ENCODE measurements around the gene ZNF561. TPM values are rescaled to one million over a fixed set of nuclear protein-coding genes. Genes with fewer than 3 reads are reported as not detected.

ZNF561 gene
- total and polyA plus RNA-seq, 2 donors (not counting 3 experiments of a cell fraction or from before 2014, with no cell fraction given): 22.8 to 44.9 TPM

DNA sequence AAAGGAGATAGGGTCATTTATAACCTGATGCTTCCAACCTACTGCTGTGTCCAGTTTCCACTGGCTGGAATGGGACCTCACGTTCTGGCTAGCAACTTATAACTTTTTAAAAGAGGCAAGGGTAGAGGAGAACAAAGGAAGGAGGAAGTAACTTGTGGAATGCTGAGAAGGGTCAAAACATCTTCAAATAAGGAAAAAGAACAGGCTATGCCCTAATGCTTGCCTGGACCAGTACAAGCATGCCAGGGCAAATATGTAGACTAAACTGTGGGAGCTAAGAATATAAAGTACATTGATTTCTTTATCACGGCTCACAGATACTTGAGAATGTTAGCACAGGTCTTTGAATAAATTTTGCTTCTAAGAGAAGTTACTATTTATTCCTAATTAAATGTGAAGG is 1.5 kb upstream of the ZNF561 start:
- ChIA-PET POLR2A (no interaction called here), CTCF (interaction anchor here (1.0 to 1.5 kb wide), 3 partner anchors 36 to 206 kb away, joined by 3 to 5 read pairs (median 3); partner anchors contain the start of gene UBL5)
- no TSS peak for BruUV-seq (replicated peaks)
- TF ChIP-seq GATA2 (IDR thresholded peaks at IDR 0.05; ENCODE audit: insufficient read depth, insufficient read length, low read depth, low read length) (no peak), POLR2AphosphoS5 (IDR thresholded peaks at IDR 0.05; ENCODE audit: insufficient read depth, low read depth, low read length) (no peak), JUN (IDR thresholded peaks at IDR 0.05; ENCODE audit: borderline replicate concordance, insufficient read depth, insufficient read length, low read depth) (no peak), EZH2 (IDR thresholded peaks at IDR 0.05; ENCODE audit: borderline replicate concordance, low read depth, low read length, severe bottlenecking) (no peak), FOS (IDR thresholded peaks at IDR 0.05; ENCODE audit: borderline replicate concordance, insufficient read depth, low read length) (no peak), MYC (IDR thresholded peaks at IDR 0.05; ENCODE audit: low read depth, low read length) (no peak), POLR2A (IDR thresholded peaks at IDR 0.05; ENCODE audit: low read depth, low read length) (no peak)
- TF ChIP-seq, protein P1, sequence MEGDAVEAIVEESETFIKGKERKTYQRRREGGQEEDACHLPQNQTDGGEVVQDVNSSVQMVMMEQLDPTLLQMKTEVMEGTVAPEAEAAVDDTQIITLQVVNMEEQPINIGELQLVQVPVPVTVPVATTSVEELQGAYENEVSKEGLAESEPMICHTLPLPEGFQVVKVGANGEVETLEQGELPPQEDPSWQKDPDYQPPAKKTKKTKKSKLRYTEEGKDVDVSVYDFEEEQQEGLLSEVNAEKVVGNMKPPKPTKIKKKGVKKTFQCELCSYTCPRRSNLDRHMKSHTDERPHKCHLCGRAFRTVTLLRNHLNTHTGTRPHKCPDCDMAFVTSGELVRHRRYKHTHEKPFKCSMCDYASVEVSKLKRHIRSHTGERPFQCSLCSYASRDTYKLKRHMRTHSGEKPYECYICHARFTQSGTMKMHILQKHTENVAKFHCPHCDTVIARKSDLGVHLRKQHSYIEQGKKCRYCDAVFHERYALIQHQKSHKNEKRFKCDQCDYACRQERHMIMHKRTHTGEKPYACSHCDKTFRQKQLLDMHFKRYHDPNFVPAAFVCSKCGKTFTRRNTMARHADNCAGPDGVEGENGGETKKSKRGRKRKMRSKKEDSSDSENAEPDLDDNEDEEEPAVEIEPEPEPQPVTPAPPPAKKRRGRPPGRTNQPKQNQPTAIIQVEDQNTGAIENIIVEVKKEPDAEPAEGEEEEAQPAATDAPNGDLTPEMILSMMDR (IDR thresholded peaks at IDR 0.05; ENCODE audit: extremely low read depth in 1 of 2, insufficient read depth in 1 of 2, low read depth in 1 of 2, low read length in 2 of 2): no peak
- TF ChIP-seq, protein P2, sequence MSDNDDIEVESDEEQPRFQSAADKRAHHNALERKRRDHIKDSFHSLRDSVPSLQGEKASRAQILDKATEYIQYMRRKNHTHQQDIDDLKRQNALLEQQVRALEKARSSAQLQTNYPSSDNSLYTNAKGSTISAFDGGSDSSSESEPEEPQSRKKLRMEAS (IDR thresholded peaks at IDR 0.05; ENCODE audit: insufficient read depth, insufficient read length): no peak
- H3K9me3 ChIP-seq (replicated peaks; ENCODE audit: control insufficient read depth, insufficient read depth, low read length): no peaks in the 10 kb centered on the region
- H4K20me1 ChIP-seq (replicated peaks; ENCODE audit: control insufficient read depth, extremely low read depth, insufficient read depth, low read length): no peaks in the 10 kb centered on the region
- H2AFZ ChIP-seq (ENCODE audit: low read depth, low read length): no peak overlapping the region
- dilution Hi-C loops (cut with MboI; ENCODE audit: extremely low pct_ligation_motif_present, low sequenced_read_pairs): loop anchor here (10.0 kb wide), 1 partner anchor 172 kb away; no protein-coding TSS in a partner anchor
- peaks cover 2 to 13% of the 10 kb centered on the region in 2 experiments for H3K36me3 ChIP-seq (ENCODE audit: control insufficient read depth in 2 of 2, extremely low read depth in 1 of 2, insufficient read depth in 2 of 2, low read length in 2 of 2)
- peak; percentile 18 for DNase-seq (ENCODE audit: low read depth, low spot score)
- FAIRE-seq: no peak
- H3K4me3 ChIP-seq (replicated peaks in 1 of 3; ENCODE audit: insufficient read depth in 1 of 3, low read depth in 1 of 3, low read length in 3 of 3): no peak overlapping the region
- no peaks in the 10 kb centered on the region for H3K9me1 ChIP-seq (replicated peaks; ENCODE audit: control insufficient read depth, extremely low read depth, insufficient read depth, low read length)
- intact Hi-C loops (cut with micrococcal nuclease): loop anchor here (5.0 kb wide), 2 partner anchors 40 to 310 kb away; partner anchors contain the start of gene ZNF121
- peaks cover 11% of the 10 kb centered on the region for H3K79me2 ChIP-seq (ENCODE audit: control insufficient read depth, insufficient read depth, low read length)
- peak overlapping the region; percentile 33 for H3K27ac ChIP-seq (ENCODE audit: insufficient read depth, low read depth, low read length)
- H3K4me2 ChIP-seq (ENCODE audit: insufficient read depth, low read length): no peak overlapping the region
- H3K27me3 ChIP-seq (ENCODE audit: control insufficient read depth in 2 of 2, insufficient read depth in 2 of 2, low read length in 2 of 2): no peaks in the 10 kb centered on the region
- peaks cover 10% of the 10 kb centered on the region for H3K4me1 ChIP-seq (ENCODE audit: control insufficient read depth, extremely low read depth, insufficient read depth, low read length)
- H3K9ac ChIP-seq (replicated peaks; ENCODE audit: extremely low read depth, insufficient read depth, low read length): no peak overlapping the region

Data from endothelial cell of umbilical vein (primary cell).